CD4-positive, alpha-beta T cell treated with Interleukin-4 for 1 hour (primary cell): Measurements from ENCODE around the gene NUTM1.
"Not testable (repeated sequence)": the region's sequence is repeated elsewhere in the genome, so short reads cannot be mapped to it uniquely, and the experiment has no call there.

Source experiments
- DNase-seq, 2 donors: peaks; one replicate each; pipeline ENCODE4 v3.0.0-alpha.2; 2020 to 2022

Gene NUTM1

DNA sequence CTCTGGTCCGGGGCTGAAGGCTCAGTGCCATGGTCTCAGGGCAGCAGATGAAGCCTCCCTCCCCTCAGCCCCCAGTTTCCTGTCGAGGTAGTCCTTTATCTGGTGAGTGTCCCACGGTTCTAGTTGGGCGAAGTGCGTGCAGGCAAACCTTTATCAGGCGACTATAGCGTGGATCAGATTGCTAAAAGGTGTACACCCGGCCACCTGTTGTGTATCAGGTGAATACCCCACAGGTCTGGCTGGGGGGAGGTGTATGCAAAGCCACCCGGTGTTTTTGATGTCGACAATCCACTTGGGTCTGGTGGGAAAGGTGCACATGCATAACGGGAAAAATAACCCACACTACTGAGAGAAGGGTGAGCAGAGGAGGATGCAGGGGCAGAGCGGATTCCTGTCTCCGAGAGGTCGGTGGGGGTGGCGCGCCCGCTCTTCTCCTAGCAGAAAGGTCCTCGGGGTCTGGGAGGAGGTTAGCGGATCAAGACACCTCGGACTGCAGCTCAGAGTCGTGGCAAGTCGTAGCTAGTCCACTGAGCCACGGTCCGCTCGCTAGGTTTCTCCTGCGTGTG lies 6.0 kb upstream of the NUTM1 start:
- DNase-seq, result peak; percentile 28 to 36

DNA sequence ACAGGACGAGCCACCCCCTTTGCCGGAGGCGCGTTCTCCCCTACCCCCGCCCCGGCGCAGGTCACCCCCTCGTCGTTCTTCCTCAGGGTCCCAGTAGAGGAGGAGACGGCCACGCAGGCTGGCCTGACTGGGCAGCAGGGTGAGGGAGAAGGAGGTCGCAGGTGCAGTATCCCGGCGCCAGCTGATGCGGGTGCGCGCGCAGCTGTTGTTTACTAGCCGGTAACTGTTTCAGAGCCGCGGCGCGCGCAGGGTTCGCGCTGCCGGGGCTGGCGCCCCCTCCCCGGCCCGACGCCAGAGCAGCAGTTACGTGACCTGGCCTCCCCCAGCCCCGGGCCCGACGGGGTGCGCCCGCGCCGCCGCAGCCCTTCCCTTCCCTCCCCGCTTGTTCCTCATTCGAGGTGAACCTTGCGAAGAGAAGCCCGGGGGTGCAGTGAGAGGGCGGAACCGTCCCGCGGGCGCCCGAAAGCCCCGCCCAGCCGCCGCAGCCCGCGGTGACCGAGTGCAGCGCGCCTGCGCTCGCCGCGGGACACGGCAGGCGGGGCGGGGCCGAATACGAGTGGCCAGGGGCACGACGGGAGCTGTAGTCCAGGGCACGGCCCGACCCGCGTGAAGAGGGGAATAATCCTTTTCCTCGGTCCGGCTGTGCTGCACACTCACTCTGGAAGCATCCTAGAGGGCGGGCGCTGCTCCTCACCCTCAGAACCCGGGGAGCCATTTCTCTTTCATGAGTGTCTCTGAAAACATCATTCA lies 5.4 kb upstream of the NUTM1 start, which contains the start of gene SLC12A6:
Gene SLC12A6 (minus strand): TSS at position 225 of the 750 bp plus-strand sequence. CDS start 1,101 bp downstream, outside the sequence.
- DNase-seq, result peak; percentile 92 to 93

DNA sequence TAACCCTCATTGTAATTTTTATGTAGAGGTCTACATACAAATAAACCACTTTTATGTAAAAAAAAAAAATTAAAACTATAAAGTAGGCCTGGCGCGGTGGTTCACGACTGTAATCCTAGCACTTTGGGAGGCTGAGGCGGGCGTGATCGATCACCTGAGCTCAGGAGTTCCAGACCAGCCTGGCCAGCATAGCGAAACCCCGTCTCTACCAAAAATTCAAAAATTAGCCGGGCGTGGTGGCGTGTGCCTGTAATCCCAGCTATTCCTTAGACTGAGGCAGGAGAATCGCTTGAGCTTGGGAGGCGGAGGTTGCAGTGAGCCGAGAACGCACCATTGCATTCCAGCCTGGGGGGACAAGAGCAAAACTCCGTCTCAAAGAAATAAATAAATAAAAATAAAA lies 4.8 kb upstream of the NUTM1 start:
- no peak for DNase-seq

DNA sequence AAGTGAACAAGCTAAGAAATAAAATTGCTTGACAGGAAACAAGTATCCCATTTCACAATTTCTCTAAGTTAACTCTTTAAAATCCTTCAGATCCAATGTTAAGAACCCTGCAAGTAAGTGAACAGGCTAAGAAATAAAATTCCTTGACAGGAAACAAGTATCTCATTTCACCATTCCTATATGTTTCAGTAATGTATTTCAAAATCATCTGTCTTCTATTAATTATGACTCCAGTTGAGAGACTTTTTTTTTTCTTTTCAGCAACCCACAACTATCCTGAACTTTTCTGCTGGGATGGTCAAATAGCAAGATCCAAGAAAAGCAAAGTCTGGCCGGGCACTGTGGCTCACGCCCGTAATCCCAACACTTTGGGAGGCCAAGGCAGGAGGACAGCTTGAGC lies 3.2 kb upstream of the NUTM1 start:
- no peak for DNase-seq

DNA sequence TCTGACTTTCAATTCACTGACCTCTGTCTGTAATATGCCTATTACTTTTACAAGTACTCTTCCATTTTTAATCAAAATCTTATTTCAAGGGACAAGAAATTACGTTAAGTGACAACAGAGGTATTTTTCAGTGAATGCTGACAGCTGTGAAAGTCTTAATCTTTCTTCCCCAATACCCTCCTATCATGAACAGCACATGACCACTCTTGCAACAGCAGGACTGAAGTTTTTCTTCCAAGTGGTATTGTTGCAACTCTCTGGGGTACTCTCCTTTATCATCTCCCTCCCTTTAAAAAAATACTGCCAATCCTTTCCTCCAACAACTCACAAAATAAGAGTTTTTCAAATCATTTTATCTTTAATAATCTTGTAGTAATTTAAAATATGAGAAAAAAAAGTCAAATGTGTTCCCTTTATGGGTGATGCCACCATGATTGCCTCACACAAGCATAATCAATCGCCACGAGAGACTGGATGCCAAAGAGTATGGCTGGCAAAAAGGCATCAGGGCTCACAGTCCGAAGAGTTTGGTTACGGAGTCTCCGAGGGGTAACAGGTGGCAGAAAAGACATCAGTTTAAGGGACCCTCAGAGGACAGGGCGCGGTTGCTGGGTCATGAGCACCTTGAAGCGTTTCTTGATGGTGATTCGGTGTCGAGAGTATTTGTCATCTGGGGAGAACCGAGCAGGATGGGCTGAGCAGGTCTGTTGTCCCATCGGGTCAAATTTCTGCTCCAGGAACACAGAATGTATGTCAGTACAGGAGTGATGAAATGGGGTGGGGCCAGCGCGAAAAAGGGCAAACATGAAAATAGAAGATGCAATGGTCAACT lies 1.5 kb upstream of the NUTM1 start:
- no peak for DNase-seq

DNA sequence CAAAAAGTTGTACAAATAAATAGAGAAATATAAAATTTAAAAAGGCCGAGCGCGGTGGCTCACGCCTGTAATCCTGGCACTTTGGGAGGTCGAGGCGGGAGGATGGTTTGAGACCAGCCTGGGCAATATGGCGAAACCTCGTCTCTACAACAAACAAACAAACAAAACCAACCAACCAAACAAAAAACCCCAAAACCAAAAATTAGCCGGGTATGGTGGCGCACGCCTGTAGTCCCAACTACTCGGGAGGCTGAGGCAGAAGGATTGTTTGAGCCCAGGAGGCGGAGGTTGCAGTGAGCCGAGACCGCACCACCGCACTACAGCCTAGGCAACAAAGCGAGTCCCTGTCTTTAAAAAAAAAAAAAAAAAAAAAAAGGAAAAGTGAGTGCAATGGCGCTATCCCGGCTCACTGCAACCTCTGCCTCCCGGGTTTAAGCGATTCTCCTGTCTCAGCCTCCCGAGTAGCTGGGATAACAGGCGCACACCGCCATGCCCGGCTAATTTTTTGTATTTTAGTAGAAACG lies 840 bp upstream of the NUTM1 start:
- peak in 1 of 2 donors; percentile 38 for DNase-seq

DNA sequence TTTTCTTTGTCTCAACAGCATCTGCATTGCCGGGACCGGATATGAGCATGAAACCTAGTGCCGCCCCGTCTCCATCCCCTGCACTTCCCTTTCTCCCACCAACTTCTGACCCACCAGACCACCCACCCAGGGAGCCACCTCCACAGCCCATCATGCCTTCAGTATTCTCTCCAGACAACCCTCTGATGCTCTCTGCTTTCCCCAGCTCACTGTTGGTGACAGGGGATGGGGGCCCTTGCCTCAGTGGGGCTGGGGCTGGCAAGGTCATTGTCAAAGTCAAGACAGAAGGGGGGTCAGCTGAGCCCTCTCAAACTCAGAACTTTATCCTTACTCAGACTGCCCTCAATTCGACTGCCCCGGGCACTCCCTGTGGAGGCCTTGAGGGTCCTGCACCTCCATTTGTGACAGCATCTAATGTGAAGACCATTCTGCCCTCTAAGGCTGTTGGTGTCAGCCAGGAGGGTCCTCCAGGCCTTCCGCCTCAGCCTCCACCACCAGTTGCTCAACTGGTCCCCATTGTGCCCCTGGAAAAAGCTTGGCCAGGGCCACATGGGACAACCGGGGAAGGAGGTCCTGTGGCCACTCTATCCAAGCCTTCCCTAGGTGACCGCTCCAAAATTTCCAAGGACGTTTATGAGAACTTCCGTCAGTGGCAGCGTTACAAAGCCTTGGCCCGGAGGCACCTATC lies 5.0 kb downstream of the NUTM1 start:
- no peak for DNase-seq

DNA sequence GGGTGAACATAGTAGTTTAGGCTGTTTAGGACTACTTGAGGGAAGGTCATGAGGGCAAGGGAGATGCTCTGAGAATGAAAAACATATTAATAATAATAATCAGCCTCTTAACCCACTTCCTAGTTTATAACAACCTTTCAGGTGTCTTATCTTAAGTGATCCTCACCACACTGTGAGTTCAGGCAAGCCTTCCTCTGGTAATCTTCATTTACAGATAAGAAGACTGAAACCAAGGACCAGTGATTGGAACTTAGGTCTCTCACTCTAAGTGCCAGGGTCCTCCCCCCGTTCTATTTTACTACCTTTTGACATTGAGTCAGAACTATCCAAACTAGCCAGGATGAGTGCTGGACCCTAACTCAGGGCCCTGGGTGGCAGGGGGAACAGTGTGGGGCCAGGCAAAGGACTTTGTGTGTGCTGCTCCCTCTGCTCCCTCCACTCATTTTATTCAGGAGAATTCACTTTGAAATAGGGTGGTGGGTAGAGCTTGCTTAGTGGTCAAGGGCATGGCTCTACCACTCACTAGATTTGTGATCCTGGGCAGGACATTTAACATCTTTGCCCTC lies 5.7 kb downstream of the NUTM1 start:
- DNase-seq, result no peak

DNA sequence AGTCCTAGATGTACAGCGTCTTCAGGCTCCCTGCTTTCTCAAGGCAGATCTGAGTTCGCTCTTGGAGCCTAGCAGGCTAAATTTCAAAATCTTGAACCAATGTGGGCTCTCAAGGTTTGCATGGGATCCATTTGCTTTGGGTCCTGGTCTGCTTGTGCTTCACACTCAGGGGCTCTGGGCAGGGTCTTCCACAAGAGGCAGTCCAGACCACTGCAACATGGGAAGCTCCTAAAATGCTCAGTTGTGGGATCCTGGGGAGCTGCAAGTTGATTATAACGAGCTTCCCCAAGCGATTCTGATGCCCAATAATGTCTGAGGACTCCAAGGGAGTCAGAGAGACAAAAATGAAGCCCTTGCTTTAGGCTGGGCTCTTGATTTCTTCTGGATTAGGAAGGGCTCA lies 6.7 kb downstream of the NUTM1 start:
- DNase-seq, result no peak

DNA sequence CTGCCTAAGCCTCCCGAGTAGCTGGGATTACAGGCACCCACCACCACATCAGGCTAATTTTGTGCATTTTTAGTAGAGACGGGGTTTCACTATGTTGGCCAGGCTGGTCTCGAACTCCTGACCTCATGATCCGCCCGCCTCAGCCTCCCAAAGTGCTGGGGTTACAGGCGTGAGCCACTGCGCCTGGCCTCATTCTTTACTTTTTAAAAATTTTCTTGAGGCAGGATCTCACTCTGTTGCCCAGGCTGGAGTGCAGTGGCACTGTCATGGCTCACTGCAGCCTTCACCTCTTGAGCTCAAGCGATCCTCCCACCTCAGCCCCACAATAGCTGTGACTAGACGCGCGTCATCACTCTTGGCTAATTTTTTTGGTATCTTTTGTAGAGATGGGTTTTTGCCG lies 9.9 kb downstream of the NUTM1 start:
- DNase-seq, result not testable (repeated sequence)

DNA sequence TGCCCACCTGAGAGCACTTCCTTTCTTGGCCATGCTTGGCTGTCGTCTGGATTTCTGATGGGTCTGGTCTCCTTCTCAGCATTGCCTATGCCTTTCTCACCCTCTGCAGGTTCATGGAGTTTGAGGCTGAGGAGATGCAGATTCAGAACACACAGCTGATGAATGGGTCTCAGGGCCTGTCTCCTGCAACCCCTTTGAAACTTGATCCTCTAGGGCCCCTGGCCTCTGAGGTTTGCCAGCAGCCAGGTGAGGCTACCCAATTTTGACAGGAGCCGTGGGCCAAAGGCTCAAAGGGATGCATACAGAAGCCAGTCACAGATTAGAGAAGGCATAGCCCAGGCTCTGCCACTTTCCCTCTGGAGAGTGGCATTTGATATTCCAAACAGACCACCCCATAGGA lies 10.5 kb downstream of the NUTM1 start:
- DNase-seq, result no peak

DNA sequence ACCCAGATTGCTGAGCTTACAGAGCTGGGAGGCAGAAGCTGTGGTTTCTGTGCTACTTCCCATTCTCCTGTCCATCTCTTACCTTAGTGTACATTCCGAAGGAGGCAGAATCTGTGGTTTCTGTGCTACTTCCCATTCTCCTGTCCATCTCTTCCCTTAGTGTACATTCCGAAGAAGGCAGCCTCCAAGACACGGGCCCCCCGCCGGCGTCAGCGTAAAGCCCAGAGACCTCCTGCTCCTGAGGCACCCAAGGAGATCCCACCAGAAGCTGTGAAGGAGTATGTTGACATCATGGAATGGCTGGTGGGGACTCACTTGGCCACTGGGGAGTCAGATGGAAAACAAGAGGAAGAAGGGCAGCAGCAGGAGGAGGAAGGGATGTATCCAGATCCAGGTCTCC lies 11.2 kb downstream of the NUTM1 start:
- DNase-seq, result no peak

DNA sequence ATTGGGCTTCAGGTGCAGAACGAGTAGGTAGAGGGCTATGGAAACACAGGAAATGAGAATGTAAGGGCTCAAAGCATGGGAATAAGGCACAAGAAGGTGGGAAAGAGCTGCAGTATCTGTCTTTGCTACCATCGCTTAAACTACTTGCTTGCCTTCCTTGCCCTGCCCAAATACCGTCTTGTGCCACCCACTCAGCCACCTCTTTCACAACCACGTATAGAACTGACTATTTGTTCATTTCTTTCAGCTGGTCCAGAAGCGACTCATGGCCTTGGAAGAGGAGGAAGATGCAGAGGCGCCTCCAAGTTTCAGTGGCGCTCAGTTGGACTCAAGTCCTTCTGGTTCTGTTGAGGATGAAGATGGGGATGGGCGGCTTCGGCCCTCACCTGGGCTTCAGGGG lies 12.1 kb downstream of the NUTM1 start:
- DNase-seq, result no peak

DNA sequence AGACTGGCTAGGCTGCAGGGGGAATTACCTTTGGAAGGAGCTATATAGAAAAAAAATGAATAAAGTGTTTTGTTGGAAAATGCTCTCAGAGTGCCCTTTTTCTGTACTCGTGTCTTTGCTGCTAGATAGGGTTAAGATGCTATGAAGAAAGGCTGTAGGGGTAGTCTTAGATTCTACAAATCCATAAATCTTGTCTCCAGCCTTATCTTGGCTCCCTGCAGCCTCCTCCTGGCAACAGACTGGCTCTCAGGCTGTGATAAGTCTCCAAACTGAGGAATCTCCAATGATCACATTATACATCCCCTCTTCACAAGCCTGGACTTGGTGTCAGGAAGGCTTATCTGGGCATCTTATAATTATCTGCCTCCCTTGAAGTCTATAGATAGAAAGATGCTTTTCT lies 14.5 kb downstream of the NUTM1 start:
- DNase-seq, result no peak

DNA sequence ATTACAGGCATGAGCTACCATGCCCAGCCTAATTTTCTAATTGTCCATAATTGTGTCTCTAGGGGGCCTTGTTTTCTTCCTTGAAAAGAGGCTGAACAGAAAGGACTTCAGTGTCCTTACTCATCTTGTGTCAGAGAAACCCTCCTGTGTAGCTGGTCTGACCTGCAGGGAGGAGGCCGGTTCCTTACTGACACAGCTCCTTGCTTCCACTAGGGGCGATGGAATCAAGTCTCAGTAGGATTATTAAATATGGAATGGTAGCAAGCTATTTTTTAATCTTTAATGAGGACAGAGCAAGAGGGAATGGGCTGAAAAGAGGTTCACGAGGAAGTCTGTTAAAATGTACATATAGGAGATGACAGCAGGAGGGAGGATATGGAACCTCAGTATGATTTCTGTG lies 15.3 kb downstream of the NUTM1 start:
- DNase-seq, result no peak

DNA sequence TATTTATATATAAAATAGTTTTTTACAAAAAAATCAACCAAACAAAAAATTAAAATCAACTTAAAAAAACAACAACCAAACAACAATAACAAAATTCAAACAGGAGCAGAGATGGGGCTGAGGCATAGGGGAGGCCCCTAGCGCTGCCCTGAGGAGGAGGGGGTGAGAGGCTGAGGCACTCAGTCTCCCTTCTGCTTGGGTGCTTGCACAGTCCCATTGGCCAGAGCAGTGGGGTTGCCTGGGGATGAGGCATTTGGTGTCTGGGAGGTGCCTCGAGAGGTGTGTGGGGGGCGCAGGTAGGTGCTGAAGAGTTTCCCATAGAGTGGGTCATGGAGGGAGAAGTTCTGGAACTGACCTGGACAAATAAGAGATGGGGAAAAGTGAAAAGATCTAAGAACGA lies 15.8 kb downstream of the NUTM1 start:
- no peak for DNase-seq

DNA sequence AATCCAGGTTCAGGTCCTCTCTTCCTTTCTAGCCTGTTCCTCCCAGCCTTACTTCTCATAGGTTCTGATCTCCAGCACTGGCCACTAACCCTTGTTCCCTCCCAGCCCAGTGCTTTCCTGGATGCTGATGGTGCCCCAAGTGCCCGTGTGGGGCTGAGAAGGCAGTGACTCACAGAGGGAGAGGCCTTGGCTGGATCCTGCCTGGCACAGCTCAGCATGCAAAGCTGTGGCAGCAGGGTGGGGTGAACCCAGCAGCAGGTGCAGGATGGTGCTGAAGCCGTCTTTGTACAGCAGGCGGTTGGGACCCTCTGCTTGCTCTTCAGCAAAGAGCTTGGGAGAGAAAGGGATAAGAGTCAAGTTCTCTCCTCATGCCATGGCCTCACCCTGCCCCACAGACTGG lies 16.3 kb downstream of the NUTM1 start:
- no peak for DNase-seq

DNA sequence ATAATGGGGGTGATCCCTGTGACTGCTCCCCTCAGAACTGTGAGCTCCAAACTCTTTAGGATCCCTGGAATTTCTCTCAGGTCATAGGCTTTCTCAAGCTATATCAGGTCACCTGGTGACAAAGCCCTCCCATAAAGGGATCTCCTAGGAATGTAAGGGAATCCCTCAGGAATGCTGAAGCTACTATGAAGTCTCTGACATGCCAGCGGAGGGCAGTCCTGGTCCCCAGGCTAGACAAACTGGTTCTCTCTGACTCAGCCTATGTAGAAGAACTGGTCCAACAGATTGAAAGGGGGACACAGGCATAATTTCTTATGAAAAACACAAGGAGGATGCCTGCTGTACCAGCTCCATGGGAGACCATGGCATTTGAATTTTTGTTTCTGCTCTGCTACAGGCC lies 17.2 kb downstream of the NUTM1 start:
- no peak for DNase-seq

DNA sequence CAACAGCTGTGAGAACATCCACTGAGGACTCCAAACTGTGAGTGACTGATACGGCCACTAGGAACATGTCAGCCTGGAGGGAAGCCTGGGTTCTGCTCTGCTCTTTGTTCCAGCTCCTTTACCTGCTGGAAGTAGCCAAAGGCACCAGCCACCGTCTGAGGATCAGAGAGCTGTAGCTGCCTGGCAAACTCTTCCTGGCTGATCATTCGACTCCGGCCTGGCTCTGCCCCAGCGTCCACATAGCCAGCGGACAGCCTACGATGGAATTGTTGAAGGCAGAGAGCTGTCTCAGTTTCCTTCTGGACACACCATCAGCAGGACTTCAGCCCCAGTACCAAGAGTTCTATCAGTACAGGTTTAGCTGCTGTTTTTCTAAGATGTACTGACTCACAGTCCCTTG lies 18.2 kb downstream of the NUTM1 start:
- DNase-seq, result no peak

DNA sequence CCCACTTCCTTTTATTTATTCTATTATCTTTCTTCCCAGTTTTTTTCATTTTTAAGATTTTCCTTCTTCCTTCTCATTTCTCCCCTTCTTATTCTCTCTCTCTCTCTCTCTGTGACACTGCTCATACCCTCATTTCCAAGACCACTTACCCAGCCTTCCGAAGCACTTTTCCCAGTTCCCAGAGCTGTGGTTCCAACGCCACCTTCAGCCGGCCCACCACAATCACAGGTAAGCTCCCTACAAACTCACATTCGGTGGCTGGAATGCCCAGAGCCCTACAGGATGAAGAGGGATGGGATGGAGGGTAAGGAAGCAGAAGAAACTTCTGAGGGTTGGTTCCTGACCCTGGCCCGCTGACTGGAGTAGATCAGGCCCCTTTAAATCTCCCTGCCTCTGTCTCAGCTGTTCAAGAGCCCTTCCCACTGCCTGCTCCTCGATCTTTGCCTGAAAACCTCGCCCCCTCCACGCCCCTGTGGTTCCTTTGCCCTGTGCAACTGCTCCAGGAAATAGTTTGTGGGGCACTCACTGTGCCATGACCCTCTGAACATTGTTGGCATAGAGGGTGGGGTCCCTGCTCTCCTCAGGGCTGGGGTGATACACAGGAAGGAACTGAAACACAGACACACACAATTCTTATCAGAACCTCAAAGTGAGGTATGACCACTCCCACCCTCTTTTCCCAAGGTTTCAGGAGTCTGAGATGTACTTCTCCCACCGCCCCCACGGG lies 19.1 kb downstream of the NUTM1 start:
- DNase-seq, result no peak

DNA sequence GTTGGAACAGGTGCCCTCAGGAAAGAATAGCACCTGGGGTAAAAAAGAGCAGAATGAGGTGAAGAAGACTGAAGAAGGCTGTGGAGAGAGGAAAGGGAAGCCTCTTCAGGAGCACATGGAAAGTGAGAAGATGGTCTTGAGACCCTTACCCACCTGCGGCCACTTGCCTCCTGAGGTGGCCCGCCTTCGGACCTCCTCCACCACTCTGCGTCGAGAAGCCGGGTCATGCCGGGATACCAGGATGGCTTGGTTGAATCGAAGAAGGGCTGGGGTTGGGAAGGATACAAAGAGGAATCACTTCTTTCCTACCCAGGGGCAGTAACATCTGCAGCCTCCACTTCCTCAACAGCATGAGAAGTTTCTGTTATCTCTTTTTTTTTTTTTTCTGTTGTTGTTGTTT lies 20.9 kb downstream of the NUTM1 start:
- no peak for DNase-seq
